GM23248 (cell line): ENCODE results near the gene OGFOD1.

Source experiments
- EZH2 ChIP-seq: fragments of 200-600 bp; sonication (generic); IDR thresholded peaks from 2 replicates; pipeline ENCODE4 v1.6.1; 2018; ENCODE audit warnings: antibody characterized with exemption, mild to moderate bottlenecking; ENCODE audit not compliant: insufficient read depth, poor library complexity, severe bottlenecking
- EZH2phosphoT487 ChIP-seq: fragments of 200-600 bp; sonication (generic); IDR thresholded peaks from 2 replicates; pipeline ENCODE4 v1.6.1; 2018; ENCODE audit warnings: antibody characterized with exemption, moderate library complexity, mild to moderate bottlenecking, low read depth; ENCODE audit not compliant: insufficient read depth

DNA sequence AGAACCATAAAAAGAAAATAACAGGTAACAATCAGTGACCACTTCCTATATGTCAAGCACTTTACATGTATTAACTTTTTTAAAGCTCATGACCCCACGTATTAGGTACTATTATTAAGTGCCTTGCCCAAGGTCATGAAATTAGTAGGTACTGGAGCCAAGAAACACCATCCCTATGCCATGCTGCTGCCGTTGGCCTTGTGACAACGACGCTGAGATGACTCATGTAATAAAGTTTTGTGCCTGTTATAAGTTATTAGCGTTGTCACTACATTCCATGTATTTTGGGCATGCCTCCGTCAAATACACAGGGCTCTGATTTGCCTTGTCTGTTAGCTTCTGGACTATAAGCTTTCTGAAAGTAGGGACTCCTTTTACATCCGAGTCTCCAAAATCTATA is 67.1 kb downstream of the OGFOD1 start:
- TF ChIP-seq EZH2phosphoT487 = no peak
- TF ChIP-seq EZH2 = no peak
